HepG2 (cell line): Measurements from ENCODE around the gene RPUSD2. TPM values are rescaled to one million over a fixed set of nuclear protein-coding genes. Genes with fewer than 3 reads are reported as not detected.

Source experiments
- ATAC-seq: fragments of 200-7000 bp; cut with Tn5 transposase; 3 replicates; pipeline ENCODE4 v1.9.1; 2020; ENCODE audit warnings: mild to moderate bottlenecking, moderate library complexity
- BruUV-seq: library from RNA; stranded (reverse); fragments of 400-500 nt; replicated peaks from 2 replicates; lab custom pipeline; 2021; lab: Mats Ljungman, UMichigan
- CTCF ChIA-PET: fragments of 300-600 bp; formaldehyde crosslinking; extraction: SDS; loops from one replicate; lab custom pipeline; 2021; ENCODE audit warnings: low total read pairs, inconsistent platforms, low intra/inter-chr PET ratio; lab: Yijun Ruan, JAX
- POLR2A ChIA-PET: fragments of 350-600 bp; sonication (Branson Sonifier 250); formaldehyde crosslinking; loops from one replicate; lab custom pipeline; 2020; ENCODE audit warnings: antibody characterized with exemption, inconsistent platforms; lab: Yijun Ruan, JAX
- DNase-seq: peaks from one replicate; pipeline ENCODE4 v3.0.0-alpha.2; 2015; ENCODE audit warnings: low spot score
- FAIRE-seq: peaks from 3 replicates; lab custom pipeline; 2011; peaks lifted over from hg19 to GRCh38; lab: Jason Lieb, UNC
- H2AFZ ChIP-seq: one replicate; pipeline ENCODE4 v1.6.1; 2011; ENCODE audit warnings: low read length, inconsistent platforms
- H3K27ac ChIP-seq: fragments of 300-600 bp; 3 replicates; pipeline ENCODE4 v1.8.0; 2011; ENCODE audit warnings: mixed run types, mild to moderate bottlenecking, mixed read lengths, low read length, inconsistent platforms; ENCODE audit not compliant: insufficient read depth; ENCODE audit errors: extremely low read length
- H3K27me3 ChIP-seq, 2 experiments: fragments of 200-600 bp in 1 of 2; 2 replicates in 1 of 2; 3 replicates in 1 of 2; pipeline versions ENCODE4 v1.6.0 to v1.8.0; 2011; ENCODE audit warnings: low read length in 2 of 2, mild to moderate bottlenecking in 2 of 2, moderate library complexity in 2 of 2, inconsistent platforms in 1 of 2; ENCODE audit not compliant: insufficient read depth in 2 of 2, control insufficient read depth in 1 of 2
- H3K36me3 ChIP-seq, 2 experiments: fragments of 200-600 bp in 1 of 2; replicated peaks in 1 of 2; 2 replicates in 1 of 2; 3 replicates in 1 of 2; pipeline versions ENCODE4 v1.5.1 to v1.8.0; 2011; ENCODE audit warnings: low read length in 2 of 2, inconsistent platforms in 1 of 2; ENCODE audit not compliant: insufficient read depth in 2 of 2, control insufficient read depth in 1 of 2
- H3K4me1 ChIP-seq: 2 replicates; pipeline ENCODE4 v1.5.1; 2012; ENCODE audit warnings: low read length, inconsistent platforms; ENCODE audit not compliant: insufficient read depth
- H3K4me2 ChIP-seq: 2 replicates; pipeline ENCODE4 v1.6.0; 2011; ENCODE audit warnings: low read depth, low read length, inconsistent platforms
- H3K4me3 ChIP-seq, 3 experiments: fragments of 200-600 bp in 1 of 3; sonication (generic), shearing (Covaris generic) in 1 of 3; replicated peaks in 1 of 3; 2 replicates each; pipeline ENCODE4 v1.5.1; 2011 to 2016; ENCODE audit warnings: low read length in 3 of 3, inconsistent platforms in 2 of 3, low read depth in 2 of 3, mild to moderate bottlenecking in 2 of 3, control low read depth in 1 of 3, mixed read lengths in 1 of 3; ENCODE audit not compliant: insufficient read depth in 1 of 3
- H3K79me2 ChIP-seq: one replicate; pipeline ENCODE4 v1.6.1; 2011; ENCODE audit warnings: low read length, inconsistent platforms; ENCODE audit not compliant: insufficient read depth
- H3K9ac ChIP-seq: 2 replicates; pipeline ENCODE4 v1.6.0; 2011; ENCODE audit warnings: mild to moderate bottlenecking, low read depth, low read length, inconsistent platforms; ENCODE audit not compliant: insufficient read depth
- H3K9me3 ChIP-seq: 2 replicates; pipeline ENCODE4 v1.5.1; 2012; ENCODE audit warnings: mild to moderate bottlenecking, low read length
- H4K20me1 ChIP-seq: 2 replicates; pipeline ENCODE4 v1.6.0; 2011; ENCODE audit warnings: inconsistent platforms, mild to moderate bottlenecking, low read length, moderate library complexity; ENCODE audit not compliant: insufficient read depth
- ARID5B ChIP-seq: IDR thresholded peaks from 2 replicates; pipeline ENCODE4 v1.4.0; 2020; ENCODE audit warnings: mild to moderate bottlenecking, missing genetic modification reagents
- ATF5 ChIP-seq: sonication (generic); formaldehyde crosslinking; IDR thresholded peaks from 2 replicates; pipeline ENCODE4 v1.4.0; 2020; ENCODE audit warnings: mild to moderate bottlenecking, low read depth, missing genetic modification reagents
- EHMT2 ChIP-seq: fragments of 200-600 bp; sonication (generic); IDR thresholded peaks from 2 replicates; pipeline ENCODE4 v1.7.0; 2017; ENCODE audit warnings: antibody characterized with exemption, low read depth, low read length, borderline replicate concordance
- FLYWCH1 ChIP-seq: sonication (generic); formaldehyde crosslinking; IDR thresholded peaks from 2 replicates; pipeline ENCODE4 v1.8.1; 2023; ENCODE audit warnings: mild to moderate bottlenecking, missing genetic modification reagents
- FOSL2 ChIP-seq: sonication (generic); formaldehyde crosslinking; IDR thresholded peaks from 2 replicates; pipeline ENCODE4 v1.4.0; 2020; ENCODE audit warnings: missing genetic modification reagents
- GABPB1 ChIP-seq: IDR thresholded peaks from 2 replicates; pipeline ENCODE4 v1.6.1; 2016; ENCODE audit warnings: mild to moderate bottlenecking, missing genetic modification reagents, moderate library complexity, missing compliant biosample characterization
- NCOR1 ChIP-seq: fragments of 200-600 bp; sonication (generic); IDR thresholded peaks from 2 replicates; pipeline ENCODE4 v1.7.0; 2017; ENCODE audit warnings: antibody characterized with exemption, low read length, borderline replicate concordance
- NRL ChIP-seq: sonication (generic); formaldehyde crosslinking; IDR thresholded peaks from 2 replicates; pipeline ENCODE4 v1.5.0; 2020; ENCODE audit warnings: missing genetic modification reagents, mild to moderate bottlenecking, moderate library complexity, borderline replicate concordance
- PRMT3 ChIP-seq: sonication (generic); formaldehyde crosslinking; IDR thresholded peaks from 2 replicates; pipeline ENCODE4 v1.8.1; 2022; ENCODE audit warnings: low read depth, mild to moderate bottlenecking, moderate library complexity, missing genetic modification reagents, borderline replicate concordance
- SAP130 ChIP-seq: IDR thresholded peaks from 2 replicates; pipeline ENCODE4 v1.6.1; 2016; ENCODE audit warnings: low read depth
- ZKSCAN8 ChIP-seq: IDR thresholded peaks from 2 replicates; pipeline ENCODE4 v1.6.1; 2016; ENCODE audit warnings: borderline replicate concordance, missing genetic modification reagents, missing compliant biosample characterization
- ZNF124 ChIP-seq: sonication (generic); formaldehyde crosslinking; IDR thresholded peaks from 2 replicates; pipeline ENCODE4 v1.4.0; 2020; ENCODE audit warnings: missing genetic modification reagents
- ZNF138 ChIP-seq: sonication (generic); formaldehyde crosslinking; IDR thresholded peaks from 2 replicates; pipeline ENCODE4 v1.5.0; 2020; ENCODE audit warnings: mild to moderate bottlenecking, low read depth, missing genetic modification reagents
- ZNF354B ChIP-seq: sonication (generic); formaldehyde crosslinking; IDR thresholded peaks from 2 replicates; pipeline ENCODE4 v1.8.0; 2022; ENCODE audit warnings: mild to moderate bottlenecking, missing genetic modification reagents
- ZNF382 ChIP-seq: sonication (generic); formaldehyde crosslinking; IDR thresholded peaks from 2 replicates; pipeline ENCODE4 v1.5.0; 2020; ENCODE audit warnings: missing genetic modification reagents, mild to moderate bottlenecking, borderline replicate concordance
- ZNF704 ChIP-seq: sonication (generic); formaldehyde crosslinking; IDR thresholded peaks from 2 replicates; pipeline ENCODE4 v1.8.1; 2023; ENCODE audit warnings: mild to moderate bottlenecking, inconsistent platforms, moderate library complexity, missing genetic modification reagents, borderline replicate concordance
- WGBS: methylation state at CpG from one replicate; pipeline ENCODE4 v1.1.6; 2017; ENCODE audit warnings: low lambda C conversion rate; 5-methylcytosine and 5-hydroxymethylcytosine counted together
- in situ Hi-C: cut with HindIII; loops from 2 replicates; pipeline ENCODE4 v1.10.0; 2017; ENCODE audit warnings: low pct_unique_long_range_greater_than_20kb; ENCODE audit not compliant: extremely low pct_ligation_motif_present
- intact Hi-C: fragments of 100-400 bp; cut with micrococcal nuclease; formaldehyde crosslinking; loops from one replicate; pipeline ENCODE4 v1.10.0; 2022; ENCODE audit not compliant: unreplicated experiment
- polyA plus RNA-seq, 8 experiments: library from polyadenylated mRNA; depleted of rRNA in 3 of 8; stranded (reverse) in 7 of 8; unstranded in 1 of 8; fragments of >200 nt; fragmentation: Illumina TruSeq in 4 of 8; extraction: Trizol in 4 of 8; gene quantifications; 2 replicates each; pipeline versions ENCODE4 v1.2.1 to v1.2.3, GENCODE V29; 2011 to 2016; ENCODE audit warnings: low read depth in 4 of 8, missing spikeins in 1 of 8, mixed read lengths in 1 of 8; ENCODE audit not compliant: insufficient read depth in 1 of 8
- total RNA-seq, 5 experiments: library from RNA; depleted of rRNA; stranded (reverse); fragments of >200 nt; fragmentation: Illumina TruSeq; extraction: Trizol; gene quantifications; 2 replicates each; pipeline ENCODE4 v1.2.3, GENCODE V29; 2016; ENCODE audit warnings: low read depth in 1 of 5
- TF ChIP-seq, protein P1 (sequence below): sonication (generic); formaldehyde crosslinking; IDR thresholded peaks from 2 replicates; pipeline ENCODE4 v1.4.0; 2020; ENCODE audit warnings: mild to moderate bottlenecking, missing genetic modification reagents

RPUSD2 gene
- total and polyA plus RNA-seq, 2 of the 13 experiments (the other 11 are each of a cell fraction or from before 2014, with no cell fraction given): 8.6 to 14.5 TPM

GRCh38 chr15:40591389-40591788 lies 22.3 kb downstream of the RPUSD2 start:
- FAIRE-seq (no peak), DNase-seq (peak; percentile 35), ATAC-seq (peak; percentile 26)
- ChIA-PET CTCF (no interaction called here), POLR2A (interaction anchor here (0.5 to 2.0 kb wide), 6 partner anchors 10 to 525 kb away, joined by 3 to 7 read pairs (median 5); partner anchors contain the start of genes CCDC32, INO80, RAD51 and RPUSD2)
- Histone ChIP-seq H4K20me1 (no peaks in the 10 kb centered on the region), H3K4me3 (peak overlapping the region; percentile 60 to 77 (median 74)), H3K36me3 (no peaks in the 10 kb centered on the region), H2AFZ (peak overlapping the region; percentile 88), H3K79me2 (peaks cover 19% of the 10 kb centered on the region), H3K27me3 (no peaks in the 10 kb centered on the region; a peak in 1 of 5 replicates), H3K4me2 (peak overlapping the region; percentile 93), H3K4me1 (peaks cover 31% of the 10 kb centered on the region), H3K27ac (peak overlapping the region; percentile 39), H3K9me3 (no peaks in the 10 kb centered on the region), H3K9ac (peak overlapping the region; percentile 24)
- BruUV-seq: no TSS peak
- WGBS: under 1% methylated on average over 8 of the region's 8 CpGs
- in situ Hi-C loops: no loop called here
- intact Hi-C loops: loop anchor here (10.0 kb wide), 2 partner anchors 103 to 163 kb away; partner anchors contain the start of genes RAD51 and RMDN3
- no peak for TF ChIP-seq PRMT3 (CRISPR knock-in tag)
- no peak for TF ChIP-seq NCOR1
- TF ChIP-seq ZNF354B (CRISPR knock-in tag): no peak
- no peak for TF ChIP-seq NRL
- TF ChIP-seq EHMT2: no peak
- no peak for TF ChIP-seq ZNF382
- no peak for TF ChIP-seq ZNF138 (CRISPR knock-in tag)
- 0 out of 2 replicates have a peak, but pooled peaks have one; percentile 21 for TF ChIP-seq ARID5B (CRISPR knock-in tag)
- no peak for TF ChIP-seq ZNF124 (CRISPR knock-in tag)
- no peak for TF ChIP-seq ZKSCAN8 (CRISPR knock-in tag)
- no peak for TF ChIP-seq GABPB1
- peak; percentile 55 for TF ChIP-seq SAP130 (CRISPR knock-in tag)
- no peak for TF ChIP-seq FOSL2
- TF ChIP-seq, protein P1, sequence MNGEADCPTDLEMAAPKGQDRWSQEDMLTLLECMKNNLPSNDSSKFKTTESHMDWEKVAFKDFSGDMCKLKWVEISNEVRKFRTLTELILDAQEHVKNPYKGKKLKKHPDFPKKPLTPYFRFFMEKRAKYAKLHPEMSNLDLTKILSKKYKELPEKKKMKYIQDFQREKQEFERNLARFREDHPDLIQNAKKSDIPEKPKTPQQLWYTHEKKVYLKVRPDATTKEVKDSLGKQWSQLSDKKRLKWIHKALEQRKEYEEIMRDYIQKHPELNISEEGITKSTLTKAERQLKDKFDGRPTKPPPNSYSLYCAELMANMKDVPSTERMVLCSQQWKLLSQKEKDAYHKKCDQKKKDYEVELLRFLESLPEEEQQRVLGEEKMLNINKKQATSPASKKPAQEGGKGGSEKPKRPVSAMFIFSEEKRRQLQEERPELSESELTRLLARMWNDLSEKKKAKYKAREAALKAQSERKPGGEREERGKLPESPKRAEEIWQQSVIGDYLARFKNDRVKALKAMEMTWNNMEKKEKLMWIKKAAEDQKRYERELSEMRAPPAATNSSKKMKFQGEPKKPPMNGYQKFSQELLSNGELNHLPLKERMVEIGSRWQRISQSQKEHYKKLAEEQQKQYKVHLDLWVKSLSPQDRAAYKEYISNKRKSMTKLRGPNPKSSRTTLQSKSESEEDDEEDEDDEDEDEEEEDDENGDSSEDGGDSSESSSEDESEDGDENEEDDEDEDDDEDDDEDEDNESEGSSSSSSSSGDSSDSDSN (CRISPR knock-in tag): 0 out of 2 replicates have a peak, but pooled peaks have one; percentile 4
- no peak for TF ChIP-seq FLYWCH1
- TF ChIP-seq ATF5 (CRISPR knock-in tag): no peak
- no peak for TF ChIP-seq ZNF704 (CRISPR knock-in tag)
